AML-193 (cell line): ENCODE data around the gene SAFB.

Experiments
- DNase-seq, 2 experiments: peaks; one replicate each; lab custom pipeline; 2025; lab: John Stamatoyannopoulos, UW

SAFB gene

GRCh38 chr19:5627395-5627904 lies 4.6 kb downstream of the SAFB start:
- peak; percentile 77 to 80 for DNase-seq

- DNase-seq, result no peak
Measured at GRCh38 chr19:5628461-5628860, 5.6 kb downstream of the SAFB start.

DNA sequence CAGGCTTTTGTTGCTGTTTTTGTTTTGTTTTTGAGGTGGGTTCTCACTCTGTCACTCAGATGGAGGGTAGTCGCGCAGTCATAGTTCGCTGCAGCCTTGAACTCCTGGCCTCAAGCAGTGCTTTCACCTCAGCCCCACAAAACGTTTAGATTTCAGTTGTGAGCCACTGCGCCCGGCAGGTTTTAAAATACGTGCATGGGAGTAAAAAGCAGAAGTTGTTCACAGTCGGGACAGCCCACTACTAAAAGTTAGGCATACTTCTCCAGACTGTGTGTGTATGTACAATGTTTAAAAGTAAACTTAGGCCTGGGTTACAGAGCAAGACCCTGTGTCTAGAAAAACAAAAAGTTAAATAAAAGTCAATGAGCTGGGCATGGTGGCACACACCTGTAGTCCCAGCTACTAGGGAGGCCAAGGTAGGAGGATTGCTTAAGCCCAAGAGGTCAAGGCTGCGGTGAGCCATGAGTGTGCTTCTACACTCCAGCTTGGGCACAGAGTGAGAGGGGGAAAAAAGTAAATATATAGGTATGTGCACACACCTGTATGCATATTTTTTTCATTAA lies 6.1 kb downstream of the SAFB start:
- DNase-seq, result peak; percentile 23 to 38

- DNase-seq, result no peak
Measured at GRCh38 chr19:5631567-5632240, 8.8 kb downstream of the SAFB start.

- DNase-seq, result no peak
Measured at GRCh38 chr19:5632241-5632612, 9.3 kb downstream of the SAFB start.

GRCh38 chr19:5632657-5633056 lies 9.8 kb downstream of the SAFB start:
- DNase-seq, result no peak

GRCh38 chr19:5635427-5635826 lies 12.5 kb downstream of the SAFB start:
- no peak for DNase-seq

GRCh38 chr19:5637971-5638370 lies 15.1 kb downstream of the SAFB start:
- DNase-seq, result no peak

DNA sequence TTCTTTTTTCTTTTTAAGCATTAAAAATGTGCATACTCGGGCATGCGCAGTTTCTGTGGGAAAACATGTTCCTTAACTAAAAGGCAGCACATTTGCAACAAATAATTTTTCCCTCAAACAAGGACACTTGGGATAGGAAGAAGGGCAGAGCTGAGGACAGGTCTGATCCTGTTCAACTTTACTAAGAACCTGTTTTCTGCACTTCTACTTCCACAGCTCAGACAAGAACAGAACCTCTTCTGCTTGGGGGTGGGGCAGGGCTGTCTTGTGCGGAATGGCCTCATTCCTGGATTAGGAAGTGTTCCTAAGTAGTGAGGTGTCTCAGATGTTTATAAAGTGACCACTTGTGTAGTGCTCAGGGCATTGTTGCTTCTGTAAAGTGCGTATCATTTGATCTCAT lies 18.3 kb downstream of the SAFB start:
- no peak for DNase-seq

GRCh38 chr19:5642204-5642603 lies 19.3 kb downstream of the SAFB start:
- no peak for DNase-seq

- no peak for DNase-seq
Measured at GRCh38 chr19:5643060-5643459, 20.2 kb downstream of the SAFB start.

DNA sequence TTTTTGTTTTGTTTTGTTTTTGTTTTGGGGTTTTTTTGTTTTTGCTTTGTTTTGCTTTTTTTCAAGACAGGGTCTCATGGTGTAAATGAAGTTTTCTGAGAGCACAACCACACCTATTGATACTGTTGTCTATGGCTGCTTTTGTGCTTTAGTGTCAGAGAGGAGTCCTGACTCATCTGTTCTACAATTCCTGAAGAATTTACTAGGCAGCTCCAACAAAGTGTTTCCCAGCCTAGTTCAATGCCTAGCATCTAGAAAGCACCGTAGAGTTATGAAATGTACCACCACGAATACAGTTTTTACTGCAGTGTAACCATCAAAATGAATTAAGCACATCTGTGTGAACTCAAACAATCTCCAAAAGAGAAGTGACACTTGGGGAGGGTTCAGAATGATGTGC lies 21.2 kb downstream of the SAFB start:
- no peak for DNase-seq

DNA sequence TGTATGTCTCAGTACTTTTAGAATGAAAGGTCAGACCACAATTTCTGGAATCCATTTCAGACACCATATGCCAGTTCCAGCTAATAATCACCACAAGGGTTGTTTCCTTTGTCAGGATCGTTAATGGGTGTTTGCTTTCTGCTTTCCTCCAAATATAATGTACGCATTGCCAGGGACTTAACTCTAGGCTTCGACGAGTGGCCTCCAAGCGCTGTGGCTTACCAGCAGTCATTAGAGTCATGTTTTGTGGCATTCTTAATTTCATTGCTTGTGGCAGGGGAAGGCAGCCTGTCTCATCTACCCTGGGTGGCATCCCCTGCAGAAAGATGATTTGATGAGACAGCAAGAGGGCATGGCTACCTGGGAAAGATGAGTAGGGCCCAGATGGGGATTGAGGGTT lies 22.5 kb downstream of the SAFB start:
- DNase-seq, result no peak

DNA sequence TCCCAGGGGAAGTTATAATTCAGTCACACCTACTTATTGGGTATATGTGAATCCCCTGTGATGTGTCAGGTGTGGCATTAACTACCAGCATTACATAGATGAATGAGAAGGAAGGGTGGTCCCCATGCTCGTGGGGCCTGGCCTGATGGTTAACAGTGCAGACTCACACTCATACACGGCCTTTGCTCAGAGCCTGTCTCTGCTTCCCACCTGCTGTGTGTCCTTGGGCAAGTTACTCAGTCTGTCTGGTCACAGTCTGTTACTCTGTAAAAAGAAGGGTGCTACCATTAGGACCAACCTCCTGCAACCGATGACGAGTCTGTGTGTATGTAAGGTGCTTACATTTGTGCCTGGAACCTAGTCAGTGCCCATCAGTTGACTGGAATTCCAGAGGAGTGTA lies 23.8 kb downstream of the SAFB start:
- DNase-seq, result no peak

DNA sequence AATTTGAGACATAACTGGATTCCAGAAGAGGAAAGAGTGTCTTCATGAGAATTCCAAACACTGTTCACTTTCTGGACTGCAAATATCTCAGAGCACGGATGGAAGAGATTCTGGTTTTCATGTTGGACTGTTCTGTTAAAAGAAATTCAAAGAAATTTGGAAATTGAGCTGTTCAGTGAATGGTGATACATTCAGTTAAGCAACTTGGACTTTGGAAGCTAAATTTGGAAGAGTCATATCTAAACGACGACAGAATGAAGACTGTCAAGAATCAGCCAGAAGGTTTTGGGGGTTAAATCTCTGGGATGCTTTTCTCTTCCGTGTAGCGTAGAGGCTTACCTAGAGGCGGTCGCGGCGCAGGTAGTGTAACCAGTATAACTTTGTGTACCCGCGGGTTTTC lies 25.6 kb downstream of the SAFB start:
- DNase-seq, result no peak

DNA sequence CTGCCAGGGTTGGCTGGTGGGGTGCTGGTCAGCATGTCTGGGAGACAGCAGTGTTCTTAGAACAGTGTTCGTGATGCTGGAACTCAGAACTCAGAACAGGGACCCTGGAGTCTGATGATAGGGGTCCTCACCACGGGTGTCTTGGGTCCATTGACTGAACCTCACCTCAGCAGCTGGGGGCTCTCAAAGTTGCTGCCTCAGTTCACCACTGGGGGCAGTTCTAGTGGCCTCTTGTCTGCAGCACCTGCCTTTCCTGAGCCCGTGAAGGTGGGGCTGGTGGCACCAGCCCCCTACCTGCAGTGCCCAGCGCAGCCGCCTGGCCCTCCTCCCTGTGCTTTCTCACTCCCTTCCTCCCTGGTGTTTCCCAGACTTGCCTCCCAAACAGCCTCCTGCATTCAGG lies 28.5 kb downstream of the SAFB start:
- DNase-seq, result no peak

DNA sequence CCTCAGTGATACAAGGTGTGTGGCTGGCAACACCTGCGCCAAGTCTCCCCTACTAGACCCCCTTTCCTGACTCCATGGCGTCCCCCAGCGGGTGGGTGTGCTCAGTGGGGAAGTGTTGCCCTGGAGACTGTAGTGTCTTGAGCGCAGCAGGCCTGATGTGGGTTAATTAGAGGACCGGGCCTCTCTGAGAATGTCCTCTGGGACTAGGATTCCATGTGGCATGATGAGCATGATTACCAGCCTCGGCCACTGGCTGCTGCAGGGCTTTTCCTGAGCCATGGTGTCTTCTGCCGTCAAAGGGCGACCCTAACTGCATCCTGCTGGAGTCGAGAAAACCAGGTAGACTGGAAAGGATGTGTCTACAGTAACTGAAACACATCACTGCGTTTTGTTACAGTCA lies 29.4 kb downstream of the SAFB start:
- DNase-seq, result no peak

DNA sequence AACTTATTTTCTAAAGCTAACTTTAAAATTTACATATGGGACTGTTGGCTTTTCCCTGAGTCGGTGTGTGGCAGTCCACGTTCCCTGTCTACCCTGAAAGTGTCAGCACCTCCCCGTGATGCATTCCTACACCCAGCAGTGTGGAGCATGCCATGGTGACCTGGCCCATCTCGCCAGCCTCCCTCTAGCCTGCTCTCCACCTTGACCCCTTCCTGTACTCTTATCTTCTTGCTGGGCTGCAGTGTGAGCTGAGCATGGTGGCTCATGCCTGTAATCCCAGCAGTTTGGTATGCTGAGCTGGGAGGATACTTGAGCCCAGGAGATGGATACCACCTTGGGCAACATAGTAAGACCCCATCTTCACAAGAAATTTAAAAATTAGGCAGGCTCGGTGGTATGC lies 32.0 kb downstream of the SAFB start:
- DNase-seq, result no peak

DNA sequence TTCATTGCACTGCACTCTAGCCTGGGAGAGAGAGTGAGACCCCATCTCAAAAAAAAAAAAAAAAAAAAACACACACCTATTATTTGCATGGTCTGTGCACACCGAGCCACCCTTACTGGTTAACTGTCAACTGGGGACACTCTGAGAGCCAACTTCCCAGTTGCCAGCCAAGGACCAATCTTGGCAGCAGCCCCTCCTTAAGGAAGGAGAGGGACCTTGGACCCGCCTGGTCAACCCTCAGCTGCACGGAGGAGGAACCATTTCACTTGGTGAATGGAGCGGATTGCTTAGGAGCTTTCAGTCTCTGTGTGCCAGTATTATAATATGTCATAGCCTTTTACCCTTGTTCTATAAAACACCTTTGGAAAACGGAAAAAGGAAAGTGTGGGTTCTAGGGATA lies 32.5 kb downstream of the SAFB start:
- no peak for DNase-seq

GRCh38 chr19:5661483-5661882 lies 38.6 kb downstream of the SAFB start:
- DNase-seq, result no peak

GRCh38 chr19:5663904-5664303 lies 41.0 kb downstream of the SAFB start:
- no peak for DNase-seq

GRCh38 chr19:5664515-5664914 lies 41.6 kb downstream of the SAFB start:
- DNase-seq, result no peak

GRCh38 chr19:5665781-5666513 lies 43.1 kb downstream of the SAFB start:
- no peak for DNase-seq
